Esophagus mucosa (tissue), 1 donor: ENCODE data around the gene SLC16A9. TPM values are rescaled to one million over a fixed set of nuclear protein-coding genes. Genes with fewer than 3 reads are reported as not detected.
"Not testable (repeated sequence)": the region's sequence is repeated elsewhere in the genome, so short reads cannot be mapped to it uniquely, and the experiment has no call there.

ENCODE experiments used
- ATAC-seq: fragments of 200-7000 bp; cut with Tn5 transposase; one replicate; pipeline ENCODE4 v1.9.1; 2020
- total RNA-seq: library from RNA; stranded (reverse); gene quantifications from one replicate; pipeline ENCODE4 v1.2.4, GENCODE V29; 2023
- donor health status: DM: yes; HTN: yes; CAD: no.

The SLC16A9 gene
- total RNA-seq, 1 donor from 2014 or later: 14.3 TPM

GRCh38 chr10:59674215-59674836, 35.3 kb downstream of the SLC16A9 start:
- peak; percentile 73 for ATAC-seq

DNA sequence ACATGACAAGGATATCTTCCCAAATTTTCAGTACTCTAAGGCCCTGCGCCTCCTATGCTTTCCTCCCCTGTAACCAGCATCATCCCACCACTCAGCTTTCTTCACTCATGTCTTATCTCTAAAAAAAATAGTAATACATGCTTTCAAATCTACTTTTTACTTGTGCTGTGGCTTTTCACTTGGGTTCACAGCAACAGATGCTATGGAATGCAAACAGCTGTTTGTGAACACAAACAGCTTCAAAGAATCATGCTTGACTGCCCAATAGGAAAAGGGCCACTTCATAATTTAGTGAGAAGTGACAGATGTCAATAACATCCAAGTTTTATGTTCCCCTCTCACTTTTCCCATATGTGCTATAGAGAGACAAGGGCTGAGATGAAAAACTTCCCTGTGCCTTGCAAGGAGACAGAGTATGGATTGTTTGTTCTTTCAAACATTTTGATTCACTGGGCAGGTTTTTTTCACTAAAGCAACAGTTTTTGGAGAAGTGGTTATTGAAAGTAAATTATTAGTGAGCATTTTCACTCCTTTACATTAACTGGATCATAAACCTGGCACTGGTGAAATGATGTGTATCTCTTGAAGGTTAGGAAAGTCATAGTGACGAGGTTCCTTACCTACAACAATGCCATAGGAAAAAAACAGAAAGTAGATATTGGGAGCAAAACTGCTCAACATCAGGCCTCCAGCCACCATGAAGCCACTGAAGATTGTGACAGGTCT, 37.3 kb downstream of the SLC16A9 start:
- no peak for ATAC-seq

- no peak for ATAC-seq
These were observed 39.4 kb downstream of the SLC16A9 start for GRCh38 chr10:59670269-59670668.

DNA sequence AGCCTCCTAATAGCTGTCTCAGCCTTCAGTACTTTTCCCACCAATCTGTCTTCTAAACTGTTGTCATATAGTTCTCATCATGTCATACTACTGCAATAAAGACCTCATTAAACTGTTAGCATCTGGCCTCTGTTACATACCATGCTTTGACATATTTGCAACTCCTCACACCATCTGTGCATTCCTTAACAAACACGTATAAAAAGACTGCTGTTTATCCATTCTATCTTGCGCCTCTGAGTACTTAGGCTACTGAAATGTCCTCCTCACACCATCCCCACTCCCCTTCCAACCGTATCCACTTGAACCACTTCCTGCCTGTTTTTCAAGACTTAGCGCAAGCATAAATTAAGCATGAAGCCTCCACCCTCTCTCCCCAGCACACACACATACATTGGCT, 41.6 kb downstream of the SLC16A9 start:
- ATAC-seq: no peak

GRCh38 chr10:59666310-59666709, 43.3 kb downstream of the SLC16A9 start:
- ATAC-seq: no peak

DNA sequence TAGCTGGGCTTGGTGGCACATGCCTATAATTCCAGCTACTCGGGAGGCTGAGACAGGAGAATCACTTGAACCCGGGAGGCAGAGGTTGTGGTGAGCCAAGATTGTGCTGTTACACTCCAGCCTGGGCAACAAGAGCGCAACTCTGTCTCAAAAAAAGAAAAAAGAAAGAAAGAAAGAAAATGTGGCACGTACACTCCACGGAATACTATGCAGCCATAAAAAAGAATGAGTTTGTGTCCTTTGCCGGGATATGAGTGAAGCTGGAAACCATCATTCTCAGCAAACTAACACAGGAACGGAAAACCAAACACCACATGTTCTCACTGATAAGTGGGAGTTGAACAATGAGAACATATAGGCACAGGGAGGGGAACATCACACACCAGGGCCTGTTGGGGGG, 46.4 kb downstream of the SLC16A9 start:
- not testable (repeated sequence) for ATAC-seq

DNA sequence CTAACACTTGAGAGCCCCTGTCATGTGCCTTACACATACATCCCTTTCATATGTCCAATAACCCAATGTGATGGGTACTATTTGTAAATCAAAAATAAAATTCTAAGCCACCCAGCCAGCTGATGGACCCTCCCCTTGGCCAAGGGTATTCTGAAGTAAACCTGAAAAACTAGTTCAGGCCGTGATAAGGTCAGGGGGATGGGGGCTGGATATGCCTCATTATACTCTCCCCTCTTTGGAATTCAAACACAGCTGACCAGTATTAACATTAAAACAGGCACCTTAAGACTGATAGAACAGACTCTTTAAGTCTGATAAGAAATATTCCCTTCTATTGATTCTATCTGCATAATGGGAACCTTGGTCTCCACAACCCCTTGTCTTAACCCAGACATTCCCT, 51.9 kb downstream of the SLC16A9 start:
- ATAC-seq: no peak

DNA sequence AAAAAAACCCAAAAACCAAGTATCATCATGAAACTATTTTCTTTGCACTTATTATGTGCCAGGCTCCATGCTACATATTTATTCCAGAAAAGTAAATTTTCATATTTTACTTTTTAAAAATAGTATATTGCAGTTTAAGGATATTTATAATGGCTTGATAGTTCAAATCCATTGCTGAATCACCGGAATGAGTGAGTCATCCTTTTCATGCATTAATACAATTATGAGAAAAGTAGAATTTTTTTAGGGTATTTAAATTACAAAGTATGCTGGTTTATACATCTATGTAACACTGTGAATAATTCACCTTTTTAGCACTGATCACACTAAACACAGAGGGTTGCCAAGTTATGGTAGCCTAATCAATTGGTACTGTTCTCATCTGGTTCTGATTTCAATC, 54.3 kb downstream of the SLC16A9 start:
- ATAC-seq: no peak

- no peak for ATAC-seq
These were observed 55.6 kb downstream of the SLC16A9 start for GRCh38 chr10:59654007-59654406.

DNA sequence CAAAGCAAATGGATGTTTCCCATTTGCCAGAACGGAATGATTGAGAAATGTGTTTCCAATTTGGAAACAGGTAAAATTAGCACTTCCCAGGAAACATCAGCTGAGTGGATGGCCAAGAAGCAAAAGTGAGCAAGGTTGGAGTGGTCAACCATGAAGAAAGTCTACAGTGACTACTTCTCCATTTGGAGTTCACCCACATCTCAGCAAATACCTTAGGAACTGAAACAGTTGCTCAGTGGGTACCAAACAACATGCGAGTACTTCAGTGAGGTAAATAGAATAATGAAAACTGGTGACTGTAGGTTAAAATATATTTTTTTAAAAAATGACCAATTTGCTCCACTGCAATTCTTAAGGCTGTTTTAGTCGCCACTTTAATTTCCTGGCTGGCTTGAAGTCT, 57.7 kb downstream of the SLC16A9 start:
- ATAC-seq: no peak

- no peak for ATAC-seq
These were observed 59.9 kb downstream of the SLC16A9 start for GRCh38 chr10:59649606-59650346.

DNA sequence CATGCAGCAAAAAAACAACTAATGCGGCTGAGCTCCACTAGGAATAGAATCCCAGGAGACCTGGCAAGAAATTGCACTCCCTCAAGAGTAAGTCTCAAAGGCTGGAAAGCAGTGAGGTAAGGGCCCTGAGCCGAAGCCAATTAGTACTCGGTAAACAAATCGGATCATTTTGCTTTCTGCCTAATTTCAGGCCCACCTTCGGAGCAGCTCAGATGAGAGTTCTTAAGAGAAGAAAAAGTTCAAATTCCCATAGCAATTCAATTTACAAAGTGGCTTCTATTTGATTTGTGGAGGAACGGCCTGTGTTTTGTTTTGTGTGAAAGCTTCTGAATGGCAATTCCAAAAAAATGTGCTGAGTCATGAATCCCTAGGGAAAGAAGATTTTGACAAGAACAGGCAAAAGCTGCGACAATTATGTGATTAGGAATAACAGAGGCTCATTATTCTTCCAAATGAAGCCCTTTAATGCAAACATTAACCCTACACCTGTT, 60.9 kb downstream of the SLC16A9 start:
- no peak for ATAC-seq

DNA sequence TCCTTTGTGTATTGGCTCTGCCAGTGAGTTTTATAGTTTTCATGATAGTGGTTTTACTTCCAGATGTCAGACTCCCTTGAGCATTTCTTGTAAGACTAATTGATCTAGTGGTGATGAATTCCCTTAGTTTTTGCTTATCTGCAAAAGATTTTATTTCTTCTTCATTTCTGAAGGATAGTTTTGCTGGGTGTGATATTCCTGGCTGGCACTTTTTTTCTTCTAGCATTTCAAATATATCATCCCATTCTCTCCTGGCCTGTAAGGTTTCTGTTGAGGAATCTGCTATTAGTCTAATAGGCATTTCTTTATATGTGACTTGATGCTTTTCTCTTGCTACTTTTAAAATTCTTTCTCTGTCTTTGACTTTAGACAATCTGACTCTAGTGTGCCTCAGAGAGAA, 64.8 kb downstream of the SLC16A9 start:
- ATAC-seq: no peak

- not testable (repeated sequence) for ATAC-seq
These were observed 68.0 kb downstream of the SLC16A9 start for GRCh38 chr10:59641688-59642087.

- no peak for ATAC-seq
These were observed 74.0 kb downstream of the SLC16A9 start for GRCh38 chr10:59635502-59636290.

DNA sequence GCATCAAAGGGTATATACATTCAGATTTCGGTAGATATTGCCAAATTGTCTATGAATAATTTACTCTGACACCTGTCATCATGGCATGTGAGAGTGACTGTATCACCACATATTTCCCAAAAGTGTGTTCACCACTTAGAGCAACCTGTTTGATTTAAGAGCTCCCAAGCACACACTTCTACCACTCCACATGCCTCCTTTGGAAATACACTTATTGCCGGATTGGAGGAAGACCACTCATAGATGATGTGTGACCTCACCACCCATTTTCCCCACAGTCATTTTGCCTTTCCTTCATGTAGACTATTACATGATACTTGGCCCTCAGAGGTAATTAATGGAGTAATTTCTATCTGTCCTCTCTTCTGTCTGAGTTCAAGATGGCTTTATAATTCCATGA, 75.5 kb downstream of the SLC16A9 start:
- no peak for ATAC-seq

GRCh38 chr10:59633063-59633462, 76.6 kb downstream of the SLC16A9 start:
- no peak for ATAC-seq

GRCh38 chr10:59631882-59632807, 77.5 kb downstream of the SLC16A9 start:
- no peak for ATAC-seq

- no peak for ATAC-seq
These were observed 78.4 kb downstream of the SLC16A9 start for GRCh38 chr10:59631237-59631636.

DNA sequence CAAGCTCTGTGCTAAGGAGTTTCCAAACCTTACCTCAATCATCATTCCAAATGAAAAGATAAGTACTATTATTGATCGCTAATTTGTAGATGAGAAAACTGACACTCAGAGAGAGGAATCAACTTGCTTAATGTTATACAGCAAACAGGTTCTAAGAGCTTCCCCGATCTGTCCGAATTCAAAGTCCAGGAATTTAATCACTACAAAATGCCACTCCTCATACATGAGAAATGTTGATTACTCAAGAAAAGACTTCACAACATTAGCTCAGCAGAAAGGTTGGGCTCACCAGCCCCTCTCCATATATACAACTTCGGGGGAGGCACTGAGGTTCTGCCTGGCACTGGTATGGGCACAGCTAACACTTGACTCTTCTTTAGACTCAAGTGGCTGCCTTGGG, 80.7 kb downstream of the SLC16A9 start:
- ATAC-seq: no peak

- peak; percentile 45 for ATAC-seq
These were observed 81.2 kb downstream of the SLC16A9 start for GRCh38 chr10:59628456-59628855.
